WERI-Rb-1 (cell line): ENCODE measurements around the gene ZNF653.
"Not testable (repeated sequence)": the region's sequence is repeated elsewhere in the genome, so short reads cannot be mapped to it uniquely, and the experiment has no call there.

Source experiments
- DNase-seq: peaks from one replicate; pipeline ENCODE4 v3.0.0-alpha.2; 2020
- H3K27ac ChIP-seq: fragments of 250-450 bp; sonication (Bioruptor Pico); 2 replicates; pipeline ENCODE4 v1.5.1; 2020; ENCODE audit warnings: mild to moderate bottlenecking, moderate library complexity
- H3K27me3 ChIP-seq: fragments of 250-450 bp; sonication (Bioruptor Pico); 2 replicates; pipeline ENCODE4 v1.5.1; 2021; ENCODE audit warnings: mild to moderate bottlenecking, low read depth, moderate library complexity; ENCODE audit not compliant: insufficient read depth, severe bottlenecking
- H3K36me3 ChIP-seq: fragments of 250-450 bp; sonication (Bioruptor Pico); 2 replicates; pipeline ENCODE4 v1.5.1; 2020; ENCODE audit warnings: mild to moderate bottlenecking, moderate library complexity
- H3K4me3 ChIP-seq: 2 replicates; pipeline ENCODE4 v1.5.1; 2011; ENCODE audit warnings: low read depth, mild to moderate bottlenecking, control low read depth, low read length
- H3K9me3 ChIP-seq: fragments of 250-450 bp; sonication (Bioruptor Pico); 2 replicates; pipeline ENCODE4 v1.5.1; 2021; ENCODE audit warnings: mild to moderate bottlenecking, moderate library complexity; ENCODE audit not compliant: severe bottlenecking
- CTCF ChIP-seq: IDR thresholded peaks from 2 replicates; pipeline ENCODE4 v1.5.1; 2011; ENCODE audit warnings: low read depth, mild to moderate bottlenecking, control low read depth, inconsistent platforms, low read length

The ZNF653 gene

GRCh38 chr19:11465600-11465999 lies 40.0 kb downstream of the ZNF653 start:
- no peaks in the 10 kb centered on the region for H3K27me3 ChIP-seq
- H3K27ac ChIP-seq = no peak overlapping the region
- no peak for TF ChIP-seq CTCF
- no peak overlapping the region for H3K4me3 ChIP-seq
- DNase-seq = peak; percentile 23
- no peaks in the 10 kb centered on the region for H3K36me3 ChIP-seq
- no peaks in the 10 kb centered on the region for H3K9me3 ChIP-seq

DNA sequence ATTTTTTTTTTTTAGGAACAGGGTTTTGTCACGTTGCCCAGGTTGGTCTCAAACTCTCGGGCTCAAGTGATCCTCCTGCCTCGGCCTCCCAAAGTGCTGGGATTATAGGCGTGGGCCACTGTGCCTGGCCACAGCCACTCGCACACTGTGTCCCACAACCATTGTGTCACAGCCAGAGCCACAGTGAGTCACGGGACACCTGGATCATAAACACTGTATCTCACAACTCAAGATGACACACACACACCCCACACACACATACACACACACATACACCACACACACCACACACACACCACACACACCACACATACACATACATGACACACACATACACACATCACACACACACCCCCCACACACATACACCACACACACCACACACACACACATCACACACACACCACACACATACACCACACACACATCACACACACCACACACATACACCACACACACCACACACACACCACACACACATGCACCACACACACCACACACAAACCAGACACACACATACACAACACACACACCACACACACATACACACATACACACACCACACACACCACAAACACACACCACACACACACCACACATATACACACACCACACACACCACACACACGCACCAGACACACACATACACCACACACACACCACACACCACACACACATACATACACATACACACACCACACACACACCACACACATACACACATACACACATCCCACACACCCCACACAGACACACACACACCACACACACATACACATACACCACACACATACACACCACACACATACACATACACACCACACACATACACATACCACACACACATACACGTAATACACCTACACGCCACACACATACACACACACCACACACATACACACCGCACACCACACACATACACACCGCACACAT lies 41.0 kb downstream of the ZNF653 start:
- H3K27ac ChIP-seq = no peak overlapping the region

DNA sequence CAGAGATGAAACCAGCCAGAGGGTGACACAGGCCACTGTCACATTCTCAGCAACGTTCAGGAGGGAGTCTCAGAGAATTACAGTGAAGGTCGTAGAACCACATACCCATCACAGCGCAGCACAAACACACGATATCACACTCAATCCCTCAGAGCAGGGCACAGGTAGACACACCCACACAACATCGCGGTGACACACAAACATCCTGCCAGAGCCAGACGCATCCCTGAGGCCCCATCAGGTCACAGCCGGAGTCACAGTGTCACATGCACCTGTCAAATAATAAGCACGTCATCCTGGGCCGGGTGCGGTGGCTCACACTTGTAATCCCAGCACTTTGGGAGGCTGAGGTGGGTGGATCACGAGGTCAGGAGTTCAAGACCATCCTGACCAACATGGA lies 42.2 kb downstream of the ZNF653 start:
- Histone ChIP-seq H3K27ac (no peak overlapping the region), H3K4me3 (no peak overlapping the region), H3K27me3 (no peaks in the 10 kb centered on the region), H3K9me3 (no peaks in the 10 kb centered on the region), H3K36me3 (no peaks in the 10 kb centered on the region)
- DNase-seq = peak; percentile 18
- TF ChIP-seq CTCF = no peak

More for the DNA sequence above, 41.0 kb downstream of the ZNF653 start:
- DNase-seq = no peak
- TF ChIP-seq CTCF = no peak
- Histone ChIP-seq H3K27me3 (no peaks in the 10 kb centered on the region), H3K36me3 (no peaks in the 10 kb centered on the region), H3K9me3 (no peaks in the 10 kb centered on the region), H3K4me3 (no peak overlapping the region)

GRCh38 chr19:11461453-11461852 lies 44.2 kb downstream of the ZNF653 start:
- no peaks in the 10 kb centered on the region for H3K9me3 ChIP-seq
- no peaks in the 10 kb centered on the region for H3K36me3 ChIP-seq
- no peak for TF ChIP-seq CTCF
- no peak overlapping the region for H3K27ac ChIP-seq
- DNase-seq = no peak
- no peaks in the 10 kb centered on the region for H3K27me3 ChIP-seq
- no peak overlapping the region for H3K4me3 ChIP-seq

DNA sequence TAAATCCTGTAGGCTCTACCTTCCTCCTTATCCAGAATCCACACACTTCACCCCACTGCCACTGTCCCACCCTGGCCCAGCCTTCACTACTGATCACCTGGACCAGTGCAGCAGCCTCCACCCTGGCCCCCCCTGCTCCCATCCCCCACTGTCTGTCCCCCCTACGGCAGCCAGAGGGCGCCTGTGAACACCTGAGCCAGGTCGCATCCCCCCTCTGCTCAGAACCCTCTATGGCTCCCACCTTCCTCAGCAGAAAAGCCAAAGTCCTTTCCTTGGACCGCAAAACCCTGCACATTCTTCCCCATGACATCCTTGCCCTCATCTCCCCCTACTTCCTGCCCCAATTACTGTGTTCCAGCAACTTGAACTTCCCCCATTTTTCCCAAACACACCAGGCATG lies 45.4 kb downstream of the ZNF653 start:
- DNase-seq = no peak
- peak; percentile 50 for TF ChIP-seq CTCF
- Histone ChIP-seq H3K27ac (no peak overlapping the region), H3K36me3 (no peaks in the 10 kb centered on the region), H3K27me3 (no peaks in the 10 kb centered on the region), H3K9me3 (no peaks in the 10 kb centered on the region), H3K4me3 (no peak overlapping the region)

DNA sequence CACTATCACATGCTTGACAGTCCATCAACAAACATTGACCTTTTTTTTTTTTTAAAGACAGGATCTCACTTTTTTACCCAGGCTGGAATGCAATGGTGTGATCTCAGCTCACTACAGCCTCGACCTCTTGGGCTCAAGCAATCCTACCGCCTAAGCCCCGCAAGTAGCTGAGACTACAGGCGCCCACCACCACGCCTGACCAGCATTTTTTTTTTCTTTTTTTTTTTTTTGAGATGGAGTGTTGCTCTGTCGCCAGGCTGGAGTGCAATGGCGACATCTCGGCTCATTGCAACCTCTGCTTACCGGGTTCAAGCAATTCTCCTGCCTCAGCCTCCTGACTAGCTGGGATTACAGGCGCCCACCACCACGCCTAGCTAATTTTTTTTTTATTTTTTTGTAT lies 46.7 kb downstream of the ZNF653 start:
- H3K9me3 ChIP-seq, H3K4me3 ChIP-seq, H3K27me3 ChIP-seq, H3K36me3 ChIP-seq, DNase-seq, H3K27ac ChIP-seq: not testable (repeated sequence)
